ENCODE measurements around the gene GUK1.

Gene GUK1

DNA sequence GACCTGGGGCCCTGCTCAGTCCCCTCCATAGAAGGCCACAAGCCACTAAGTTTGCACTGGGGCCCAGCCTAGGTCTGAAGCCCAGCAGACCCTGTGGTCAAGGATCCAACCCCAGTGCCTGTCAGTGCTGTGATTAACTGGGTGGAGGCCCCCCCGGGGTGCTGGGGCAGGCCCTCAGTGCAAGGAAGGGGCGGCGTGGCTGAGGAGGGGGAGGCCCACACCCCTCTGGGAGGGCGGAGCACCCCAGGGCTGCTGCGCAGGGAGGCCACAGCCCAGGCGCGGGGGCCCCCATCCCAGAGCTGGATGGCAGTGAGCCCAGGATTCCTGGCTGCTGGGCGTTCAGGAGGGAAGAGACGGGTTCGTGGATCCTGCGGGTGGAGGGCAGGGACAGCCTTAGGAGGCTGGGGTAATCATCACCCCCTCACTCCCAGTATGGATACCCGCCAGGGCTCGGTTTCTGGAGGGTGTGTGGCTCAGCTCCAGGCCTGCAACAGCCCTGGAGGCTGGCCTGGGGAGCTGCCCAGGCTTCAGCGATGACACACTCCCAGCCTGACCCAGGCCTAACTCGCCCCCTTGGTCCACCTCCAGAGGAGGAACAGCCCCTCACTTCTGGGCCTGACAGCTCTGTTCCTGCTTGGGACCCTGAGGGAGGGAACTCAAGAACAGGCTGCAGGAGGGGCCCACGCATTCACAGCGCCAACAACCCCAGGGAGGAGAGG, 10.5 kb downstream of the GUK1 start:
- DNase-seq (ENCODE audit: low read depth), result peak; percentile 77

DNA sequence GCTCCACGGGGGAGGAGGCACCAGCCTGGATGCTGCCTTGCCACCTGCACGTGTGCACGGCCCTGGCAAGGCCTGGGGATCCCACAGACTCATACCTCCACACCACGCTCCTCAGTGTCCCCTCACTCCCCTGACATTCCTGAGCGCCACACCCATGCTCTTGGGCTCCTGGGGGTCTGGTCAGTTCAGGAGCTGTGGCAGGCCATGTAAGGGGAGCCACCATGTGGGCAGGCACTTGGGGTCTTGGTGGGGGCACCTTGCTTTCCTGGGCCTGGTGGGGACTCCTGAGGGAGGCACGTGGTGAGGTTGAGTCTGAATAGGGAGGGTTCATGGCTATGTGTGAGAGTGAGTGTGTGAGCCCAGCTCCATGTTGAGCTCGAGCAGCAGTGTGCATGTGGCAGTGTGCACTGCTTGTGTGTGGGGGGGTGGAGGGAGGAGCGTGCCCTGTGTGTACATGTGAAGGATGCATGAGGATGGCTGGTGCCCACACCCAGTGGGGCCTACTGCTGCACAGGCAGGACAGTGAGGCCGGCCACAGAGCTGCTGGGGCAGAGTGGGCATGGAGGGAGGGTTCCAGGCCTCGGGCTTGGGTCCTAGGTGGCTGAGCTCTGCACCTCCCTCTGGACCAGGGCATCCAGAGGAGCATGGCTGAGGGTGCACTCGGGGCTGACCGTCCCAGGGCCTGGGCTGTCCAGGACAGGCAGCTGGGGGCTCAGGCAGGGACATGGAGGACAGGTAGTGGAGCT, 11.3 kb downstream of the GUK1 start:
- no peak for DNase-seq (ENCODE audit: low read depth)

DNA sequence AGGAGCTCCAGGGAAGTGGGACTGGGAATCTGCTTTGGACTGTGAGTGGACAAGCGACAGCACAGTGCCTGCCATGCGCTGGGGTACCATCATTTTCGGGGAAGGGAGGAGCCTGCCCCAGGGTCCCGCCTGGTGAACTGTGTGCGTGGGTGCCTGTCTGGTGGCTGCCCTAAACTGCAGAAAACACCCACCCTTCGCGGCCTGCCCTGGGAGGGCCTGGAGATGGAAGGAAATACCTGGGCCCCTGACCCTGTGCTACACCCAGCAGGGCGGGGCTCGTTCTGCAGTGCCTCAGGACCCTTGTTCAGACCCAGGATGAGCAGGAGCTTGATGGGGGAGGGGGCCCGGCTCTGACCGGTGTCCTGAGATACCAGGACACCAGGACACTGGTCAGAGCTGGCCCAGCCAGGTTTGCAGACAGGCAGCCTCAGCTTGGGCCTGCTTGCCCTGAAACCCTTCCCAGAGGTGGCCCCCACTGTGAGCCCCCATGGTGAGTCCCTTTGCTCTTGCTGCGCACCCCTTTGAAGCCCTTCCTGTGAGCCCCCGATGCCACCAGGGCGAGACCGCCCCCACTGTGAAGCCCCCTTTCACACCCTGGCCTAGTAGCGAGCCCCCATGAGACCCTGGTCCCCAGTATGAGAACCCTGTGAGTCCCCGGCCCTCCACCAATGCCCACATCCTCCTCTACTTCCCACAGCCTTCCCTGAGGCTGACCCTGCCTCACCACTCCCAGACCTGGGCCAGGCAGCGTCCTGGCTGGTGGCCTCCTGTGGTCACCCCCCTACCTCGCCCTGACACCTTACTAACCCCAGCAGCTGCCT, 12.2 kb downstream of the GUK1 start:
- no peak for DNase-seq (ENCODE audit: low read depth)

DNA sequence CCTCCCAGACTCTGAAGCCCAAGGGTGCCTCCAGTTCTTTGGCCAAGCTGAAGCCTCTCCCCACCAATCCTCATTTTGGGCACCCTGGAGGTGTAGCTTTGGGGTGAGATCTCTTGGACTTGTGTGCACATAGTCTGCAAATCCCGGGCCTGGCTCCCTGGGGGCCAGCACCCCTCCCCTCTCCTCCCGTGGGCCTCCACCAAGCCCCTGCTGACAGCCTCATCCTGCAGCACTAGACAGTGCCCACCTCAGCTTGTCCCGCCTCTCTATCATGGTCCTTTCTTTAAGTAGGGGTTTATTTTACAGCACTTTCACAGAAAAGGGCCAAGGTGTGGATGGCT, 12.8 kb downstream of the GUK1 start:
- DNase-seq (ENCODE audit: low read depth), result no peak

DNA sequence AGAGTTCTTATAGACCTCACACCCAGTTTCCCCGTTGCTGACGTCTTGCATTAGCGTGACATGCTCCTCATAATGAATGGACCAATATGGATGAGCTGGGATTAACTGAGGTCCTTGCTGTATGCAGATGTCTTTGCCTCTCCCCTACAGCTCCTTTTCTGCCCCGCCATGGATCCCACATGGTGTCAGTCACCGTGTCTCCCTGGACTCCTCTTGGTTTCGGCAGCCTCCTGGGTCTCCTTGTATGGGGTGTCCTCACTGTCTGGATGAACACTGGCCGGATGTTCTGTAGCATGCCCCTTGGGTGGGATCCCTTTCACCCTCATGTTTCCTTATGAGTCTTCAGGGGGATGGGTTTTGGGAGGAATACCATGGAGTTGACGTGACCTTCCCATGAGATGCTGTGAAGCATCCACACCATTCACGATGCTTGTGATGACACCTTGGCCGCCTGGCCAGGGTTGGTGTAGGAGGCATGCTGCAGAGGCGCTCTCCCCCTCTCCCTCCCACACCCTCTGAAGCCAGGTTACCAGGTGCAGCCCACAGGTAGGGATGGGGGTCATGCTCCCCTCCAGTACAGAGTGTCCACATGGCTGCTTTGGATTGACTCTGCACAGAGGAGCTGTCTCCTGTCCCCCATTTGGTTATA, 14.1 kb downstream of the GUK1 start:
- no peak for DNase-seq (ENCODE audit: low read depth)

DNA sequence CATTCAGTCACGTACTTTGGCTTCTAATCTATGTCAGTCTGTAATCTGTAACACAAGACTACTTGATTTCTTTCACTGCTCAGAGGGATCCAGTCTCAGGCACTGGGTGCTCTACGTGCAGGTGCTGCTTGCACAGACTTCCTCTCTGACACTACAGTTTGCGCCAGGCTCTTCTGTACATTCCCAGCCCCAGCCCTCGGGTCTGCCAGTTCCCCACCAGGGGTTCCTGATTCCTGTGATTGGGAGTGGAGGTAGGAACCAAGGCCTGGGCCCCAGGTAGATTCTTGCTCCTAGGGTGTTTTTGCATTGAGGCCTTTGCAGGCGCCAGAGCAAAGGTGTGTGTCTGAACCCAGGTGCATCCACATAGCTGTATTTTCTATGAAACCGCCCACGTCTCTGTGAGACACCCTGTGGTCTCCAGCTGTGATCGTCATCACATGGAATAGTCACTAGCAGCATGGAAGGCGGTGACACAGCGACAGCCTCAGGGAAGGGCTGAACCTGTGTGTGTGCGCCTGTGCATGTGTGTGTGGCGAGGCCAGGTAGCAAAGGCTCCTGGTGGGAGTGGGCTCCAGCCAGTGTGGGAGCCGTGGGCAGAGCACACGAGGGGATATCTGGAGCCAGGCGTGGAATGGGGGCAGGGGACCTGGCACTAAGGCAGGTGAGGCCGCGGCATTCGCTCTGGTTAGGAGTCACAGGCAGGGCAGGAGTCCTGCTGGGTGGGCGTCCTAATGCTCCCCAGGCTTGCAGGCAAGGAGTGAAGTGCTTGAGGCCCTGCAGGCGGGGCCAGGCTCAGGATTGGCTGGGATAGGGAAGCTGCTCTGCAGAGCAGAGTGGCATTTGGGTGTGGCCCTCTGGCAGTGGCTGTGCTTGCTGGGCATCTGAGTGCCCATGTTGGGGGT, 14.8 kb downstream of the GUK1 start:
- no peak for DNase-seq (ENCODE audit: low read depth)

DNA sequence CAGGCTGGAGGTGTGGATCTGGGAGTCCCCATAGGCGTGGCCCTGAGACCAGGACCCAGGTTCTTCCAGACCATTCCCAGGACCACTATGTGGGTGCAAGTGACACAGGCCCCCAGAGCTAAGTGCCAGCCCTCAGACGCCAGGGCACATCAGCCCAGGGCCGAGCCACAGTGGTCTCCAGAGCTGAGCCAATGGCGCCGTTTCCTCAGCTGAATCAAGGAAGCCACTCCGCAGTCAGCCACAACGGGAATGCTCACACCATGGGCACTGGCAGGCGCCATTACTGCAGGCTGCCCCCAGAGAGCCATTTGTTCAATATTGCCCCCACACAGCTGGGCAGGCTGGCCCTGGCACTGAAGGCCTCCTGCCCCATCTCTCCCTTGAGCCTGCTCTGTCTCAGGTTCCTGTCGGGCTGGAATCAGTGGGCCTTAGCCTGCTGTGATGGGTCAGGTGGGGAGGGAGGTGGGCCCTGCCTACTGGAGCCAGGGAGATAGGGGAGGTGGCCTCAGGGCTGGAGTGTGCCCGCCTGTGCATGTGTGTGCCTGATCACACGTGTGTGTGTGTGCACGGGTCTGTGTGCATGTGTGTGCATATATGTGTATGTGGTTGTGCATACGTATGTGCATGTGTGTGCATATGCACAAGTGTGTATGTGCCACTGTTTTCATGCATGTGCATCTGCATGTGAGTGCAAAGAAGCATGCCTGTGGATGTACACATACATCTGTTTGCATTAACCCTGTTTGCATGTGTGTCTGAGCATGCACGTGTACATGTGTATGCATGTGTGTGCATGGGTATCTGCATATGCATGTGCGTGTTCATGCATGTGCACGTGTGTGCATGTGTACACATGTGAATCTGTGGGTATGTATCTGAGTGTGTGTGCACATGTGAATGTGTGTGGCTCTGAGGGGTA, 15.8 kb downstream of the GUK1 start:
- no peak for DNase-seq (ENCODE audit: low read depth)

DNA sequence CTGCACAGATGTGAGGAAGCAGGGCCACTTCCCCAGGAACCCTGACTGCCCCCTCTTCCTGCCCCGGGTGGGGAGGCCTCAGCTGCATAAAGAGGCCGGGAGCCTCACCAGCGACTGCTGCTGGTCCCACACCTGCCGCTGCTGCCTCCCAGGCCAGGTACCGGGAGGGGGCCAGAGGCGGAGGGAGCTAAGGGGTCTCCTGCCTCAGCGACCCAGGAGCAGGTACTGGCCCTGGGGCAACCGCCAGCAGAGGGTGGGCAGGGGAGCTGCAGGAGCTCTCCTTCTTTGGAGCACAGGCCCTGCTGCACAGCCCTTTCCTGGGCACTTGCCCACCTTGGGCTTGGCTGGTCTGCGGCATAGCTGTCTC, 16.4 kb downstream of the GUK1 start:
- no peak for DNase-seq (ENCODE audit: low read depth)

DNA sequence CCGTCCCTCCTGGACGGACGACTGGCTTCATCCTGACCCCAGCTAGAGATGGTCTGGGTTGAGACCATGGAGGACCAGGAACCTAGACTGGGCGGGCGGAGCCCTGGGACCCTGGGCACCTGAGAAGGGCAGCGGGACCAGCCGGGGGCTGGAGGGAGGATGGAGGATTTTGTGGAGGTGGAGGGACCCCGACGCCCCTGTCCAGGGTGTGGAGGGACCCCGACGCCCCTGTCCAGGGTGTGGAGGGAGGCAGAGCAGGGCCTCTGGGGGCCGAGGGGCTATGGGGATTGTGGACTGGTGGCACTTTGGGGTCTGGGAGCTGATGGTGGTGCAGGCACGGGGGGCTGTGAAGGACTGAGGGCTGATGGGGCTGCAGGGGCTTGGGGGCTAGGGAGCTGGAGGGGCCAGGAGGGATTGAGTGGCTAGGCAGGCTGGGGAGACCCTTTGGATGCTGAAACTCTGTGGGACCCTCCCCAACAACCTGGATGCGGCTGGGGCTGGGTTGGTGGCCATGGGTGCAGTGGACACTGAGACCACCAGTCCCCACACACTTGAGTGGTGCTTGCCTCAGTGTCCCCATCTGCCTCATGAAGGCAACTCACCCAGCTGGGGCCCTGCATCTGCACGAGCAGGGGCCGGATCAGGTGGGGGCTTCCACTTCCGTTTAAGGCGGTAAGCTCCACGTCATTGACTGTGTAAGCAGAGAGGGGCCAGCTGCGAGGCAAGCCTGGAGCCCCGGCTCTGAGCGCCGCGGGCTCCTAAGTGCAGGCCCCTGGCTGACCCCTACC, 17.1 kb downstream of the GUK1 start:
- DNase-seq (ENCODE audit: low read depth), result no peak

DNA sequence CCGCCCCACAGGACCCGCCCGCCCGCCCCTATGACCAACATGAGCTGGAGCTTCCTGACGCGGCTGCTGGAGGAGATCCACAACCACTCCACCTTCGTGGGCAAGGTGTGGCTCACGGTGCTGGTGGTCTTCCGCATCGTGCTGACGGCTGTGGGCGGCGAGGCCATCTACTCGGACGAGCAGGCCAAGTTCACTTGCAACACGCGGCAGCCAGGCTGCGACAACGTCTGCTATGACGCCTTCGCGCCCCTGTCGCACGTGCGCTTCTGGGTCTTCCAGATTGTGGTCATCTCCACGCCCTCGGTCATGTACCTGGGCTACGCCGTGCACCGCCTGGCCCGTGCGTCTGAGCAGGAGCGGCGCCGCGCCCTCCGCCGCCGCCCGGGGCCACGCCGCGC, 17.6 kb downstream of the GUK1 start:
- DNase-seq (ENCODE audit: low read depth), result no peak

DNA sequence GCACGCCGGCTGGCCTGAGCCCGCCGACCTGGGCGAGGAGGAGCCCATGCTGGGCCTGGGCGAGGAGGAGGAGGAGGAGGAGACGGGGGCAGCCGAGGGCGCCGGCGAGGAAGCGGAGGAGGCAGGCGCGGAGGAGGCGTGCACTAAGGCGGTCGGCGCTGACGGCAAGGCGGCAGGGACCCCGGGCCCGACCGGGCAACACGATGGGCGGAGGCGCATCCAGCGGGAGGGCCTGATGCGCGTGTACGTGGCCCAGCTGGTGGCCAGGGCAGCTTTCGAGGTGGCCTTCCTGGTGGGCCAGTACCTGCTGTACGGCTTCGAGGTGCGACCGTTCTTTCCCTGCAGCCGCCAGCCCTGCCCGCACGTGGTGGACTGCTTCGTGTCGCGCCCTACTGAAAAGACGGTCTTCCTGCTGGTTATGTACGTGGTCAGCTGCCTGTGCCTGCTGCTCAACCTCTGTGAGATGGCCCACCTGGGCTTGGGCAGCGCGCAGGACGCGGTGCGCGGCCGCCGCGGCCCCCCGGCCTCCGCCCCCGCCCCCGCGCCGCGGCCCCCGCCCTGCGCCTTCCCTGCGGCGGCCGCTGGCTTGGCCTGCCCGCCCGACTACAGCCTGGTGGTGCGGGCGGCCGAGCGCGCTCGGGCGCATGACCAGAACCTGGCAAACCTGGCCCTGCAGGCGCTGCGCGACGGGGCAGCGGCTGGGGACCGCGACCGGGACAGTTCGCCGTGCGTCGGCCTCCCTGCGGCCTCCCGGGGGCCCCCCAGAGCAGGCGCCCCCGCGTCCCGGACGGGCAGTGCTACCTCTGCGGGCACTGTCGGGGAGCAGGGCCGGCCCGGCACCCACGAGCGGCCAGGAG, 18.3 kb downstream of the GUK1 start:
- DNase-seq (ENCODE audit: low read depth), result no peak

DNA sequence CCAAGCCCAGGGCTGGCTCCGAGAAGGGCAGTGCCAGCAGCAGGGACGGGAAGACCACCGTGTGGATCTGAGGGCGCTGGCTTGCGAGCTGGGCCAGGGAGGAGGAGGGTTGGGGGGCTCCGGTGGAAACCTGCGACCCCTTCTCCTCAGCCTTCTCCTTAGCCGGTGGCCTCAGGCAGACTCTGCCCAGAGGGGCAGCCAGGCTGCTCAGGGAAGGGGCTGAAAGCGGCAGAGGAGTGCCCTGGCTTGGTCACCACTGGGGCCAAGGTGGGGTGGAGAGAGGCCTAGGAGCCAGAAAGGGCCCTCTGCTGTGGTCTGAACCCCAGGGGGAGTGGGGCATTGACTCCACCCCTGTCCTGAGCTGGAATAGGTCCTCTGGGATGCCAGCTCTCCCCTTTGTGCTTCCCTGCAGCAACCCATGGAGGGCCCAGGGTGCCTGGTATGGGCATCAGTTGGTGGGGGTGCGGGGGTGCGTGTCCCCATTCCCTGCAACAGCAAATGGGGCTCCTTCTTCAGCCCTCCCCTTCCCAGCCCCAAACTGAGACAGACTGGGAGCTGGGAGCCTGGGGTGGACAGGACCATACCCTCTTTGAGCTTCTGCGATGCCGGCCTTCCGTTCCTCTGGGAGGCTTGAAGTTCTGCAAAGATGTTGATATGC, 19.1 kb downstream of the GUK1 start:
- DNase-seq (ENCODE audit: low read depth), result no peak

DNA sequence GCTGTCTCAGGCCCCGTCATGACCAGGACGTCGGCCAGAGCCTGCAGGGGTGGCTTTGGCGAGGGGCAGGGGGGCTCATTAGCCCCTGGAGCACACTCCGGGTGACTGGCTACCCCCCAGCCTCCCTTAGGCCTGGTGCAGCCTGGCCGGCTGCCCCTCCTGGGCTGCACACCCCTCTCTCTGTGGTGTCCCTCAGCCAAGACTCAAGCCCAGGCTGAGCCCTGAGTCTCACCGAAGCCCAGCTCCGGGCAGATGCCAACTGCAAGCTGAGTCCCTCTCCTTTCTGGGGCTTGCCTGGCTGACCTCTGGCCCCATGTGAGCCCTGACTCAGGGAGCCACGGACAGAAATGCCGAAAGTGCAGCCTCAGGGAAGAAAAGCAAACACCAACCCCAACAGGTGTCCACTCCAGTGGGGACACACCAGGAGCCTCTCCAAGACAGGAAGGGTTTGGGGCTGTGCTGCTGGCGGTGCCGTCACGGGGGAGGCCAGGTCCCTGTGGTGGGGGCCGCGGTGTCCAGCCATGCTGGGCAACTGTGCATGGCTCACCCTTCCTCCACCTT, 20.2 kb downstream of the GUK1 start:
- DNase-seq (ENCODE audit: low read depth), result no peak

DNA sequence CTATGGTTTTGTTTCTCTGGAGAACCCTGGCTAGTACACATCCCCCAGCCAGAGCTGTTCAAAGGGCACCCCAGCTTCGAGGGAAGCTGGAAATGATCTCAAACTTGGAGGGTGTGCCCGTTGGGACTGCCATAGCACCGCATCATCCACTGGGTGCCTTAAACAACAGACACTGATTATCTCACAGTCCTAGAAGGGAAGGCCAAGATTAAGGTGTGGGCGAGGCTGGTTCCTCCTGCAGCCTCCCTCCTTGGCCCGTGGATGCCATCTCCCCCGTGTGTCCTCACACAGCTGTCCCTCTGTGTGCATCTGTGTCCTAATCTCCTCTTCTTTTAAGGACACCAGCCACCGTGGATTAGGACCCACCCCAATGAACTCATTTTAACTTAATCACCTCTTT, 21.3 kb downstream of the GUK1 start:
- DNase-seq (ENCODE audit: low read depth), result no peak

DNA sequence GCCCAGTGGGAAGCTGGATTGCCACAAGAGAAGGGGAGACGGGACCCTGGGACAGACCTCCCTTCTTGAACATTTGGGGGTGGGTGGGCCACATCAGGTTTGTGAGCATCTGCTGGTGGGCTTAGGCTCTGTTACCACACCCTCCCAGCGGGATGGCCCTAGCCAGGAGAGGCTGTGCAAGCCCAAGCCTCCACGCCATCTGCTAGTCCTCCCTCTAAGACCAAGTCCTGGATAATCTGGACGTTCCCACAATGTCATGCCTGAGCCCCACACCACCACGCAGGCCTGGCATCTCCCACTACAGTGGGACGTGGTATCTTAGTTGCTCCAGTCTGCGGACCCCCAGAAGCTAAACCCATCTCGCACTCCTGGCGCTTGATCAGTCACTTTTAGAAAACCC, 21.8 kb downstream of the GUK1 start:
- DNase-seq (ENCODE audit: low read depth), result no peak

DNA sequence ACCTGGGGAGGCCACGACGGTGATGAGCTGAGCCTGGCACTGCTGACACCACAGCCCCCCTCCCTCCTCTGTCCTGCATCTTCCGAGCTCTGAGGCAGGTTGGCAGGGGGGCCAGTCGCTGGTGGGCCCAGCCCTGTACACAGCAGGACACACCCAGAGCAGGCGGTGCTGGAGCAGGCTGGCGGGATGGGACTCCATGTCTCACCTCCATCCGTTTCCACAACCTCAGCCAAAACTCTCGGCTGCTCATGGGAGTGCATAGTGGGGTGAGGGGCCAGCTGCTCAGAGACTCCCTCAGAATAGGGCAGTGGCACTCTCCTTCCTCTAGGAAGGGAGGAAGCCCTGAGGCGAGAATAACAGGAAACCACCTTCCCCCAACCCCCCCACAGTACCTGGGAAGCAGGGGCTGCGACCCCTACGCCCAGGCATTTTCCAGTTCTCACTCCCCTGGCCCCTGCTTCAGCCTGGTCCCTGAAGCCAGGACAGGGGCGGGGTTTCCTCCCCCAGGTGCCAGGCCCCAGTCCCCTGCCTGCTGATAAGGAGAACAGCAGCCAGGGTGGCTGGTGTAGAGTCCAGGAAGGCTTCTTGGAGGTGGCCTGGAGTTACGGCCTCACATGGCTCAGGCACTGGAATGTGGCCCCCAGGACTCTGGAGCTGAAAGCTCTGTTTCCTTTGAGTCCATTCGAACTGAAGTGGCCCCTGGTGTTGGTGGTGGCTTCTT, 22.4 kb downstream of the GUK1 start:
- peak; percentile 30 for DNase-seq (ENCODE audit: low read depth)
